ENCODE data around the gene PRMT5.

The PRMT5 gene

GRCh38 chr14:22875748-22876319 lies 53.3 kb downstream of the PRMT5 start:
- no peak for DNase-seq (ENCODE audit: low spot score)

GRCh38 chr14:22875003-22875747 lies 54.0 kb downstream of the PRMT5 start:
- DNase-seq (ENCODE audit: low spot score) = no peak

- no peak for DNase-seq (ENCODE audit: low spot score)
Measured at GRCh38 chr14:22872833-22873520, 56.2 kb downstream of the PRMT5 start.

GRCh38 chr14:22872033-22872832 lies 56.9 kb downstream of the PRMT5 start:
- DNase-seq (ENCODE audit: low spot score) = peak; percentile 68

GRCh38 chr14:22871224-22872032 lies 57.7 kb downstream of the PRMT5 start, which contains the start of gene LRP10:
LRP10 (plus strand) TSS chr14:22871740; CDS start chr14:22872304, 564 bp downstream.
- DNase-seq (ENCODE audit: low spot score) = peak; percentile 83

- DNase-seq (ENCODE audit: low spot score) = no peak
Measured at GRCh38 chr14:22870811-22871223, 58.4 kb downstream of the PRMT5 start.
